Activated naive CD8-positive, alpha-beta T cell treated with anti-CD3 and anti-CD28 coated beads, Interleukin-2, amount 50 U/mL, for 16 hours (primary cell): ENCODE measurements around the gene CCL17.
"Not testable (repeated sequence)": the region's sequence is repeated elsewhere in the genome, so short reads cannot be mapped to it uniquely, and the experiment has no call there.

ENCODE experiments used
- DNase-seq: peaks from one replicate; pipeline ENCODE4 v3.0.0-alpha.2; 2020; ENCODE audit warnings: low read depth, low spot score

CCL17 gene

DNA sequence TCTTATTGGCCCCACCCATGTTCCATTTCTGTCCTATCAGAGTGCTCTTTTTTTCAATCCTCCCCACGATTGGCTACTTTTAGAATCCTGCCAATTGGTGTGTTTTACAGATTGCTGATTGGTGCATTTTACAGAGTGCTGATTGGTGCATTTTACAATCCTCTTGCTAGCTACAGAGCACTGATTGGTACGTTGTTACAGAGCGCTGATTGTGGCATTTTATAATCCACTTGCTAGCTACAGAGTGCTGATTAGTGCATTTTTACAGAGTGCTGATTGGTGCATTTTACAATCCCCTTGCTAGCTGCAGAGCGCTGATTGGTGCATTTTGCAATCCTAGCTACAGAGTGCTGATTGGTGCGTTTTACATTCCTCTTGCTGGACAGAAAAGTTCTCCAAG, 9.5 kb upstream of the CCL17 start:
- DNase-seq, result no peak

DNA sequence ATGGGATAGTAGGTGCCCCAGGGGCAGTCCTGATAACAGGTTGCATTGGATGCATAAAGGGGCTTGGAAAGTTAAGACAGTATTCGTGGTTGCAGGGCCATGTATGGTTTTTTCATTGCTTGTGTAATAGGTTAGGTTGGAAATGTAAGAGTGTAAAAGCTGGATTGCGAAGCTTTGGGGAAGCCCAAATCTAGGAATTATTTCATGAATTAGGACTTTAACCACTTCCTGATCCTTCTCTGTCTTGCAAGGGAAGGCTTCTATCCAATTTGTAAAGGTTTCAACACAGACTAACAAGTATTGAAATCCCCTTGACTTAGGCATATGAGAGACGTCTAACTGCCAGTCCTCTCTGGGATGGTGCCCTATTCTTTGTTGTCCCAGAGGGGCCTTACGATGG, 7.8 kb upstream of the CCL17 start:
- DNase-seq, result no peak

DNA sequence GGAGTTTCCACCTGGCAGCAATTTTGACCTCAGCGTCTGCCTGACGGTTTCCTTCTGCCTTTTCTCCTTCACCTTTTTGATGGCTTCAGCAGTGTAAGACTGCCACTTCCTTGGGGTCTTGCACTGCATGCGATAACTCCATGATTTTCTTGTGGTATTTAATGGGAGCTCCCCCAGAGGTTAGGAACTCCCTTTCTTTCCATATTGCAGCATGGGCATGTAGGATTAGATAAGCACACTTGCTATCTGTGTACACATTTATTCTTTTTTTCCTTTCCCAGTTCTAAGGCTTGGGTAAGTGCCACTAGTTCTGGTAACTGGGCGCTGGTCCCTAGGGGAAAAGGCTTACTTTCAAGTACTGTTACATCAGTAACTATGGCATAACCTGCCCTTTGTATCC, 7.1 kb upstream of the CCL17 start:
- not testable (repeated sequence) for DNase-seq

DNA sequence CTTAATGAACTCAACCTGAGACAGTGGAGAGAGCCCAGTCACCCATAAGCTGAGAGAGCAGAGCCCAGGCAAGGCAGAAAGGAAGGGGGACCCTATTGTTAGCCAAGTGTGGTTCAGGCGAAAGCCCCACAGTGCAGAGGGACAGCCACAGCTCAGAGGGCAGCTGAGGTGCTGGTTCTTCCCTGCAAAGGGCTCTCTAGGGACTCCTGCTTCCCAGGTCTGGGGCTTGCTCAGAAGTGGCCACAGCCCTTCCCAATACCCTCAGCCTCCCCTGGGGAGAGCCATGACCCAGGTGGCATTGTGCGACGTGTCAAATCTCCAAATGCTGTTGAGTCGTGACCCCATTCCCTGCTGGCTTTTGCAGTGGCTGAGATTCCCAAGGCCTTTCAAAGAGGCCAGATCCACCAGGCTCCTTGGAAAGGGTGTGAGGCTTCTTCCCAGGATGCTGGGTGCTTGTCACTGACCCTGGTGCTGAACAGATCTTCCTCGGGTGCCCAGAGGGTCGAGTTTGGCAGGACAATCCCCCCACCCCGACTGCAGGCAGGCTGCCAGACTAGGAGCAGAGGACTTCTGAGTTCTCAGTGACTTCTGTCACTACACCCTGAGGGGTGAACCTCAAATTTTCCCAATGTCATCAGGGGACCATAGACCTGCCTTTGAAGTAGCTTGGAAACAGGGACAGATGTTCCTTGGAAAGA, 2.5 kb upstream of the CCL17 start:
- no peak for DNase-seq

DNA sequence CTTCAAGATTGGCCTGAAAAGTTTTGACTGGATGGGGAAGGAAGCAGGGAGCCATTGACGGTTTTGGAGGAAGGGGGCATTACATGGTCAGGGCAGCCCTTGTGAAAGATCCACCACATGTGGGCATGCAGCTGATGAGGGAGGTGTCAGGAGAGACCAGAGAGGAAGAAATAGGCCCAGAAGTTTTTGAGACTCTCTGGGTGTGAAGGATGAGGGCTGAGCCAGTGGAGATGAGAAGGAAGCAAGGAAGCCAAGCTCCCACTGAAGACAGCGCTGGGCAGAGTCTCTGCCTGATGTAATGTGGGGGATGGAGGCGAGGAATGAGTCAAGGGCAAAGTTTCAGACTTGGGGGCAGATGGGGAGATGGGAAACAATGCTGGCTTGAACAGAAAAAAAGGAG, 530 bp downstream of the CCL17 start:
- DNase-seq, result no peak

DNA sequence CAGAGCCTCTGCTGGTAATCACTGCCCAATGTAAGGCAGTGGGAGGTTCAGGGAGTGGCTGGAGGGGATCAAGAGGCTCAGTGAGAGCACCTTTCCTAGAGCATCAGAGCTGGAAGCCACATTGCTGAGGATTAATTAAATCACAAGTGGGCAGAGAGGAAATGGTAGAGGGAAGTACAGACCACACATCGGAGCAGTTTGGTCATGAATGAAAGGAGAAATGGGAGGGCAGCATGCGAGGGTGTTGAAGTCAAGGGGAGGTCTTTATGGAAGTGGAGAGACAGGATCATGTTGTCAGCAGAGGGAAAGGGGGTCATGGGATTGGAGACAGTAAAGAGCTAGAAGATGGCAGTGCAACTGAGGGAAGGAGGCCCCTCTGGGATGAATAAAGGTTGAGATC, 2.3 kb downstream of the CCL17 start:
- no peak for DNase-seq

DNA sequence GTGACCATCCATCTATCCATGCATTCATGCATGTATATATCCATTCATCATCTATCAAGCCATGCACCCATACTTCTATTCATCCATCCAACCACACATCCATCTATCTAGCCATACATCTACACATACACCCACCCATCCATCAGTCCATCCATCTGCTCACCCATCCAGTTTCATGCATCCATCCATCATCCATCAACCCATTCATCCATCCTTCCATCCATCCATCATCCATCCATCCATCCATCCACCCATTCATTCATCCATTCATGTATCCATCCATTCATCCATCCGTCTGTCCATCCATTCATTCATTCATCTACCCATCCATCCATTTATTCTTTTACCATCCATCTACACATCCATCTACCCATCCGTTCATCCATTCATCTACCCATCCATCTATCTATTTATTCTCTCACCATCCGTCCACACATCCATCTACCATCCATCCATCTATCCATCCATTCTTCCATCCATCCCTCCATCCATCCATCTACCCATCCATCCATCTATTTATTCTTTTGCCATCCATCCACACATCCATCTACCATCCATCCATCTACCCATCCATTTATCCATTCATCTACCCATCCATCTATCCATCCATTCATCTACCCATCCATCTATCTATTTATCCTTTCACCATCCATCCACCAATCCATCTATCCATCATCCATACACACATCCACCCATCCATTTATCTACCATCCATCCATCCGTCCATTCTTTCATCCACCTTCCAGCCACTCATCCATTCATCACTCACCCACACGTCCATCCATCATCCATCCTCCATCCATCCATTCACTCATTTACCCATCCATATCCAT, 3.2 kb downstream of the CCL17 start:
- DNase-seq, result no peak

DNA sequence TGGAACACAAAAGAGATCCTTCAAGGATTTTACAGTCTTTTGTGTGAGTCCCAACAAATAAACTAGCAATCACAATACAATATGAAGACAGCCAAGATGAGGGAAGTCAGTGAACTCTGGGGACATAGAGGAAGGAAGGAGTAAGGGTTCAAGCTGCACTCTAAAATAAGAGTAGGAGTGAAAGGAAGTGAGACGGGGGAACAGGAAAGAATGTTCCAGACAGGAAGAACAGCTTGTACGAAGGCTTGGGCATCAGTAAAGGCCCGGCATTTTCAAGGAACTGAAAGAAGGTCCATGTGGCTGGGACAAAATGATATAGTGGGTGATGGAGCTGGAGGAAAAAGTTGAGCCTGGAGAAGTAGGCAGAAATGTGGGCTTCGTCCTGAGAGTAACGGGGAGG, 4.5 kb downstream of the CCL17 start:
- DNase-seq, result no peak

DNA sequence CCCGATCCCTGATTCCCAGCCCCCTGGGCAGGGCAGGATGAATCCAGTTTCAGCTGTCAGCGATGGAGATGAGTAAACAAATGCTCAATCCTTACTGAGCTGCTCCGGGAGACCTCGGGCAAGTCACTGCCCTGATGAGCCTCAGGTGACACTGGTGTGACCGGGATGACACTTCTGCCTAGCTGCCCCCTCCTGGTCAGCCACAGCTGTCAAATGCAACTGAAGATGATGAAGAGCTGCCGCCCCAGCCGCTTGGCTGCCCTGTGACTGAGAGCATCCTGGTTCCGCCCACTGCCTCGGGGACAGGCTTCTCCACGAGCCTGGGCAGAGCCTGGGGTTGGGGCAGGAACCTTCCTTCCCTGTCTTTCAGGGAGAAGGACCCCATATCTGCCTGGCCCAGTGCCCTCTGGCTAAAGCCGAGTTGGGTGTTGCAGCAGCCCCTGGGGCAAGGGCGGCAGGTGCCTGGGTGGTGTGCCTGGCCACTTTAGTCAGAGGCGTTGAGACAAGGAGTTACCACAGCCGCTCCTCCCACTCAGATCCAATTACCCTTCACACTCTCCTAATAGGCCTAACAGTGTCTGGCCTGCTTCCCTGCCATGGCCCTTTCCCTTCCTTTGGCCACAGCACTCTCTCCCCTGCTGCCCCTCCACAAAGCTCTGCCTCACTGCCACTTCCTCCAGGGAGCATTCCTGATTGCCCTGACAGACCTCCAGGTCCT, 5.5 kb downstream of the CCL17 start:
- DNase-seq, result no peak

DNA sequence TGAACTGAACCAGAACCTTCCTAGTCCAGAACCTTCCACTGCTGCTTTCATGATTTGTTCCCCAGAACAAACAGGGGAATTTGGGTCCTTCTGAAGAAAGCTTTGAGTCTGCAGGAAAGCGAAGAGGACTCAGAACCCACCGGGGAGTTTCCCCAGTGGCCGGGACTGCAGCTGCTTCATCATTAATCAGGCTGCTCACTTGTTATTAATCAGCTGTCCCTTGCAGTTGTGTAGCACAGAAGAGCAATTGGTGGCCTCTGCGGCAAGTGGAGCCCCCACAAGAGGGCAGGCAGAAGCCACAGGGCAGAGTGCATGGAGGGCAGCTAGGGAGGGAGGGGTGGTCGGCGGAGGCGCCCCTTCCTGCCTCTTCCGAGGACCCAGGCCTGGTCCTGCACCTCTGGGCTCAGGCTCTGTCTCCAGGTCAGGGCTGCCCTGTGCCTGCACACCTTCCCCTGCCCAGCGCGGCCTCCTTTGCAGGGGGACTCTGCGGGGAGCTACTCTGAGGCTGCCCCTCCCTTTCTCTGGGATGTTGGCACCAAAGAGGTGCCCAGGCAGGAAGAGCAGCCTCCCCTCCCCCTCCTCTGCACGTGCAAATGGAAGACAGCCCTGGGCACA, 6.9 kb downstream of the CCL17 start:
- DNase-seq, result no peak

DNA sequence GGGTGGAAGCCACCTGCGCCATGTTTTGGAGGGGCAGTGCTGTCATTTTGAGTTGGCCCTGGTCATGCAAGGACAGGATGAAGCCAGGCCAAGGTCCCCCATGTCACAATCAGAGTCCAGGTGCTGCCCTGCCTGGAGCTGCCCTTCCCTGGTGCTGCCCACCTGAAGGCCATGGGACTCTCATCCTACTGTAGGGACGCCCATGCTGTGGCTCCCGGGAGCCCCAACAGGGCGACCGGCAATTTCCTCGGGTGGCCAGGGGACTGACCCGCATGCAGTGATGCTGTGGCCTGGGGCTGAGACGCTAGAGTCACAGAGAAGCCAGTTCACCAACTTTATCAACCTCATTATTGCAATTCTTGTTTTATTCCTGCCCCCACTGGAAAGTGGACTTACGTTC, 8.0 kb downstream of the CCL17 start:
- DNase-seq, result no peak

DNA sequence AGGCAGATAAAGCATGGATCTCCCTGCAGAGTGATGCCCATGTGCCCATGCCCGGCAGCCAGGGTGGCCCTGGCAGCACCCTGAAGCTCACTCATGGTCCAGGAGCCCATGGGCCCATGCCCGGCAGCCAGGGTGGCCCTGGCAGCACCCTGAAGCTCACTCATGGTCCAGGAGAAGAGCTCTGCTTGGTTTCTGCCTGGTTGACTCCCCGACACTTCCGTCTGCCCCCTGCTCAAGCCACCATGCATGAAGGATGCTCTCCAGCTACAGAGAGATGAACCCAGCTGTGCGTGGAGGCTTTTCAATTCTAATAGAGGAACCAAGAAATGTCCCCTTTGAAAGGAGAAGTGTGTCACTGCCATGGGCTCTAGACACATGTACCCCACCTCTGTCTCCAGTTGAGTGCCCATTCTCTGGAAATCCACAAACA, 8.7 kb downstream of the CCL17 start:
- no peak for DNase-seq

DNA sequence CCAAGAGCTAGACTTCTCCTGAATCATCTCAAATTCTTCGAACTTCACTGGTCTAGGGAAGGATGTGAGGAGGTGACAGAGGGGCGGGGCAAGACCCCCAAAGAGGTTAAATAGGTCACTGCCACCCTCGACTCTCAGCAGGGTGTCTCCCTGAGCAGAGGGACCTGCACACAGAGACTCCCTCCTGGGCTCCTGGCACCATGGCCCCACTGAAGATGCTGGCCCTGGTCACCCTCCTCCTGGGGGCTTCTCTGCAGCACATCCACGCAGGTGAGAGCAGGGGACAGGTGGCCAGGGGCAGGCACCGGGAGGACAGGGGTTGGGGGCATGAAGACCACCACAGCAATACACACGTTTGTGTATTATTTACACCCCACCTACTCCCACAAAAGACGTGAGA, 9.2 kb downstream of the CCL17 start:
- DNase-seq, result no peak

DNA sequence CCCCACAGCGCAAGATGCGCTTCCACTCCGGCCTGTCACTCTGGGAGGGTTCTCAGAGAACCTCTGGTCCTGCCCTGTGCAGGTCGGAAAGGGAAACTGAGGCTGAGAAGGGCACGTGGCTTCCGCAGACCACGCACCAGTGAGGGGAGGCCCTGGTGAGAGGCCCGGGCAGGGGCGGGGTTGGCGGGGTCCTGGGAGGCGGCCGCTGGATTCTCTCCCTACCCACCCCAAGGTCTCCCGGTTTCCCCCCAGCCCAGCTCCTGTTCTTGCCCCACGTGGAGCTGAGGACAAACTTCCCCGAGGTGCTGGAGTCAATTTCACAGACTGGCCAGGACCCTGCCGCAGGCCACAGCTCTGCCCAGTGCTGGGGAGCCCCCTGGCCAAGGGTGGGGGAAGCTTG, 11.5 kb downstream of the CCL17 start:
- no peak for DNase-seq

DNA sequence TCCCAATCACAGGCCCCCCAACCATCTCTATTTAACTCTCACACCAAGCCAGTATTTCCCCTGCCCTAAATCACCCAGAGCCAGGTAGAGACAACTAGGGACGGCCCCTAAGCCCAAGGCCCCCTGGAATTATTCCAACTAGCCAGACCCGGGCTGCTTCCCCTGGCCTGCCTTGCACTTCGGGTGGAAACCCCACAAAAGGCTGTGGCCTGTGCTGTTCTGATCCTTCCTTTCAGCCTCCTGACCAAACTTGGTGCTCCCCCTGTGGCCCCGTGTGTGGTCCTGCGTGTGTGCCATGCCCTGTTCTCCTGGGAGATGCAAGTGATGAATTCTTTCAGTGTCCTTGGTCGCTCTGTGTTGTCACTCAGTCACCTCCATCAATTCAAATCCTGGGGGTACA, 14.9 kb downstream of the CCL17 start:
- DNase-seq, result no peak

DNA sequence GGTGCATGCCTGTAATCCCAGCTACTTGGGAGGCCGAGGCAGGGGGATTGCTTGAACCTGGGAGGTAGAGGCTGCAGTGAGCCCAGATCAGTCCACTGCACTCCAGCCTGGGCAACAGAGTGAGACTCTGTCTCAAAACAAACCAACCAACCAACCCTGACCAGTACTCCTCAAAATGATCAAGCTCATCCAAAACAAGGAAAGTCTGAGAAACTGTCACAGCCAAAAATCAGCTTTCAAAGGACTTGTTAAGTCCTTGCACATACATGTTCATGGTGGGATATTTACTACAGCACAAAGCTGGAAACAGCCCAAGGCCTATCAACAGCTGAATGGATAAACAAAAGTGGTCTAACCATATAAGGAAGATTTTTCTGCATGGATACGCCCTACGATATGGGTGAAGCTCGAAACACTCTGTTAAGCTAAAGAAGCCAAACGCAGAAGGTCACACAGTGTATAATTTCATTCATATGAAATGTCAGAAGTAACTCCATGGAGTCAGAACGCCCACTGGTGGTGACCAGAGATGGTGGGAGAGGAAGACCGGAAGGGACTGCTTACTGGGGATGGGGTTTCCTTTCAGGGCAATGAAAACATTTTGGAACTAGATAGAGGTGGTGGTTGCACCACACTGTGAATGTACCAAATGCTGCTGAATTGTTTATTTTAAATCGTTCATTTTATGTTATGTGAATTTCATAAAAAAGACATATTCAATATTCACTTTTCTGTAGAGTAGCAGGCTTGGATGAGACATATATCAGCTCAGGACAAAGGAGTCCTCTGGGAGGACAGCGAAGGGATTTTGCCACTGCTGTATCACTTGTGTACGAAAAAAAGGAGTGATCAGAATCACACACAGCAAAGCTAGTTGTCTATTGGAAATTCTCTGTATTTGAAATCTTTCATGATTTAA, 17.7 kb downstream of the CCL17 start:
- no peak for DNase-seq

DNA sequence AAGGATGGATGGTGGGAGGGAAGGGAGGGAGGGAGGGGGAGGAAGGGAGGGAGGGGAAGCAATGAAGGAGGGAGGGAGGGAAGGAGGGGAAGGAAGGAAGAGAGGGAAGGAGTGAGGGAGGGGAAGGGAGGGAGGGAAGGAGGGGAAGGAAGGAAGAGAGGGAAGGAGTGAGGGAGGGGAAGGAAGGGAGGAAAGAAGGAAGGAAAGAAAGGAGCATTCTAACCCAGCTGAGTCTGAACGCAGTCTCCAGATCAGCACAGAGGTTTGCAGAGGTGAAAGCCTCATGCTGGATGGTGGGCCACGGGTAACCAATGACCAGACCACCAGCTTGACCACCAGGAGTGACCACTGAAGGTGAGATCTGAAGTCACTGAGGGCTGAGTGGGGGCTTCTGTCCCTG, 18.6 kb downstream of the CCL17 start:
- no peak for DNase-seq

DNA sequence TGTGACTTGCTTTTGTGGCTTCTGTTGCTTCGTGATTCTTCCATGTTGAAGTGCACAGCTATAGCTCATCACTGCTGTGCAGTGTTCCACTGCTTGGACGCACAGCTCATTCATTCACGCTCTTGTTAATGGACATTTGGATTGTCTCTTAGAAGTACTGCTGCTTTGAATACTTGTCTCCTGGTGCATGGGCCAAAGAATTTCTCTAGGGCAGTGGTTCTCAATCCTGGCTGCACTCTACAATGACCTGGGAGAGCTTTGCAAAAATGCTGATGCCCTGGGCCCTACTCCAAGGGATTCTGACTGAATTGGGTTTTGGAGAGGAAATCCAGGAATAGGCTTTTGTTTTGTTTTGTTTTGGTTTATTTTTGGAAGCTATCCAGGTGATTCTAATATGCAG, 20.0 kb downstream of the CCL17 start:
- no peak for DNase-seq

DNA sequence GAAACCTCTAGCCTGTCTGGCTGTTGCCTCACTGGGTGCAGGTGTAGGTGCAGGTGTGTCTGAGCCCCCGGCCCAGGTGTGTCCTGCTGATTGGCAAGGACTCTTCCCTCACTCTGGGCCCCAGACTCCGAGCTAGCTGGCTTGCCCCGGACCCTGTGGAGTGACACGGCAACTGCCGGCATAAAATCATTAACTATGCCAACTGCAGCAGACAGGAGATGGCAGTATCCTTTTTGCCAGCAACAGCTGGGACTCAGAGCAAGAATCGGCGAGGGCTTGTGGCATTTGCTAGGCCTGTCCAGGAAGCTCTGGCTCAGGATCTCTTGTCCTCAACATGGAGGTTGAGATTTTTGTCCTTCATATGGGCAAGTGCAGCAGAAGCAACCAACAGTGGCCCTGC, 21.8 kb downstream of the CCL17 start:
- DNase-seq, result no peak

DNA sequence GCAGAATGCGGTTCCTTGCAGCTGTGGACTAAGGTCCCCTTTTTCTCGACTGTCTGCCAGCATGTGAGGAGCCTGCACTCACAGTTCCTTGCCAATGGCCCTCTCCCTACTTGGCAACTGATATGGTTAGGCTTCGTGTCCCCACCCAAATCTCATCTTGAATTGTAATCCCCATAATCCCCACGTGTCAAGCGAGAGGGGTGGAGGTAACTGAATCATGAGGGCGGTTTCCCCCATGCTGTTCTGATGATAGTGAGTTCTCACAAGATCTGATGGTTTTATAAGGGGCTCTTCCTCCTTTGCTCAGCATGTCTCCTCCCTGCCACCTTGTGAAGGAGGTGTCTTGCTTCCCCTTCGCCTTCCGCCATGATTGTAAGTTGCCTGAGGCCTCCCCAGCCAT, 22.7 kb downstream of the CCL17 start:
- DNase-seq, result no peak

DNA sequence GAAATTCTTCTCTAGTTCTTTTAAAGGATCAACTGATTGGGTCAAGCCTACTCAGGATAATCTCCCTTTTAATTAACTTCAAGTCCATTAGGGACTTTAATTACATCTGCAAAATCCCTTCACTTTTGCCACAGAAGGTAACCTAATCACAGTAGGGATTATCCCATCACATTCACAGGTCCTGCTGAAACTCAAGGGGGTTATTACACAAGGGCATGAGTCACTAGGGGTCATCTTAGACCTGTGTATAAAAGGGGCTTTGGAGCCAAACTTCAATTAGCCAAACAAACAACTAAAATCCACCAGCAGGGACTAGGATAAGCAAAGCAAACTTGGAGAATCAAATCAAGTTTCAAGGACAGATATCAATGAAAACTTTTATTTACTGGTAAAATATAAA, 23.3 kb downstream of the CCL17 start:
- DNase-seq, result no peak
